Uterus (tissue), 2 donors: ENCODE measurements around the gene NDUFS1.

Source experiments
- CTCF ChIP-seq, 4 experiments: fragments of 200-600 bp in 2 of 4; fragments of 450-650 bp in 2 of 4; sonication (generic) in 2 of 4; IDR thresholded peaks; one replicate each; pipeline ENCODE4 v1.5.1; 2016 to 2019; ENCODE audit warnings: antibody characterized with exemption in 4 of 4, mild to moderate bottlenecking in 2 of 4, moderate library complexity in 1 of 4
- POLR2A ChIP-seq, 2 donors: fragments of 450-650 bp; IDR thresholded peaks; one replicate each; pipeline ENCODE4 v1.6.1; 2016; ENCODE audit warnings: antibody characterized with exemption in 2 of 2, mild to moderate bottlenecking in 1 of 2, moderate library complexity in 1 of 2

- TF ChIP-seq CTCF (IDR thresholded peaks at IDR 0.05) (no peak), POLR2A (IDR thresholded peaks at IDR 0.05) (no peak)
These were observed 44.1 kb upstream of the NDUFS1 start for GRCh38 chr2:206203331-206203730.
